Testis (tissue), 2 donors: Measurements from ENCODE around the gene EXO1.

Experiments used
- CTCF ChIP-seq, 3 experiments: fragments of 450-650 bp in 2 of 3; fragments of 200-600 bp in 1 of 3; sonication (generic) in 1 of 3; IDR thresholded peaks; one replicate each; pipeline ENCODE4 v1.5.1; 2016 to 2019; ENCODE audit warnings: antibody characterized with exemption in 3 of 3, mild to moderate bottlenecking in 2 of 3, moderate library complexity in 1 of 3
- POLR2A ChIP-seq: fragments of 450-650 bp; IDR thresholded peaks from one replicate; pipeline ENCODE4 v1.6.1; 2017; ENCODE audit warnings: antibody characterized with exemption, mild to moderate bottlenecking, moderate library complexity

- TF ChIP-seq CTCF (IDR thresholded peaks at IDR 0.05): no peak
- TF ChIP-seq POLR2A: no peak
These were observed 18.5 kb upstream of the EXO1 start for GRCh38 chr1:241829468-241829867.
